Cardiac muscle cell (in vitro differentiated cells and primary cell): ENCODE data around the gene HTATSF1. TPM values are rescaled to one million over a fixed set of nuclear protein-coding genes. Genes with fewer than 3 reads are reported as not detected.

Experiments
- DNase-seq, 2 donors: peaks; one replicate each; pipeline versions ENCODE4 v3.0.0 to v3.0.0-alpha.2; 2010 to 2017; ENCODE audit warnings: low read depth in 1 of 2, low spot score in 1 of 2
- H3K27ac ChIP-seq: fragments of 200-600 bp; sonication (generic); 2 replicates; pipeline ENCODE4 v1.5.1; 2016
- H3K27me3 ChIP-seq: fragments of 200-600 bp; sonication (generic); 2 replicates; pipeline ENCODE4 v1.6.0; 2016; ENCODE audit warnings: control low read depth
- H3K36me3 ChIP-seq: fragments of 200-600 bp; sonication (generic); 2 replicates; pipeline ENCODE4 v1.5.1; 2016; ENCODE audit warnings: control low read depth
- H3K4me1 ChIP-seq: fragments of 200-600 bp; sonication (generic); 2 replicates; pipeline ENCODE4 v1.8.1; 2017; ENCODE audit warnings: low read depth, mild to moderate bottlenecking, mixed run types
- H3K4me3 ChIP-seq: fragments of 200-600 bp; sonication (generic); 2 replicates; pipeline ENCODE4 v1.5.1; 2016; ENCODE audit warnings: mild to moderate bottlenecking
- H3K9me3 ChIP-seq: fragments of 200-600 bp; sonication (generic); 2 replicates; pipeline ENCODE4 v1.5.1; 2017; ENCODE audit warnings: low read depth, mild to moderate bottlenecking, control low read depth
- polyA plus RNA-seq: library from polyadenylated mRNA; unstranded; fragments of >200 nt; fragmentation: Nextera tagmentation; extraction: Ambion mirVana; gene quantifications from 2 replicates; pipeline ENCODE4 v1.2.1, GENCODE V29; 2016
- total RNA-seq: library from RNA; depleted of rRNA; stranded (reverse); fragments of >200 nt; gene quantifications from 2 replicates; pipeline ENCODE4 v1.2.3, GENCODE V29; 2016
- TF ChIP-seq, protein P1 (sequence below): IDR thresholded peaks from 2 replicates; pipeline ENCODE4 v1.5.1; 2012; ENCODE audit warnings: low read depth, mild to moderate bottlenecking, low read length

The HTATSF1 gene
- total and polyA plus RNA-seq, 2 experiments from 2014 or later: 80.4 to 95.8 TPM

DNA sequence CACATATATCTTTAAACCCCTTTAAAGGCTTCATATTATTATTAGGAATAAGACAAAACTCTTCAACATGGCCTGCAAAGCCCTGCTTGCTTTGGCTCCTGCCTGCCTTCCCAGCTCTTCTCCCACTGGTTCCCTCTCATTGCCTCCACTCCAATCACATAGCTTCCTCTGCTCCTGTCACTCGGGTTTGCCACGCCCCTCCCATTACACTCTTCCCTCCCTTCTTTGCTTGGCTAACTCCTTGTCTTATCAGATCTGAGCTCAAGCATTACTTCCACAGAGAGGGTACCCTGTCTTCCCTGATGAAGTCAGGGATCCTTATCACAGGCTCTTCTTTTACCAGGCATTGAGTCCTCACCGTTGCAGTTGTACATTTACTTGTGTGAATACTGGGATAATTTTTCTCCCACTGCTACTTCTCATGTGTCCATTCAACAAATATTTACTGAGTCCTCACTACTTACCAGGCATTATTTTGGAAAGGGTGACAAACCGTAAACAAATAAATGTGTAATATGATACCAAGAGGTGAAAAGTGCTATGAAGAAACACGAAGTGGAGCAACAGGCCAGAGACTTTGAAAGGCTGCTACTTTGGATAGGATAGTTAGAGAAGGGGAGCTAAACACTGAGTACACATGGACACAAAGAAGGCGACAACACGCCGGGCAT lies 31.4 kb downstream of the HTATSF1 start:
- no peaks in the 10 kb centered on the region for H3K4me1 ChIP-seq
- H3K36me3 ChIP-seq: no peaks in the 10 kb centered on the region
- no peak overlapping the region for H3K4me3 ChIP-seq
- H3K27ac ChIP-seq: no peak overlapping the region
- H3K27me3 ChIP-seq: no peaks in the 10 kb centered on the region
- DNase-seq: no peak
- TF ChIP-seq, protein P1, sequence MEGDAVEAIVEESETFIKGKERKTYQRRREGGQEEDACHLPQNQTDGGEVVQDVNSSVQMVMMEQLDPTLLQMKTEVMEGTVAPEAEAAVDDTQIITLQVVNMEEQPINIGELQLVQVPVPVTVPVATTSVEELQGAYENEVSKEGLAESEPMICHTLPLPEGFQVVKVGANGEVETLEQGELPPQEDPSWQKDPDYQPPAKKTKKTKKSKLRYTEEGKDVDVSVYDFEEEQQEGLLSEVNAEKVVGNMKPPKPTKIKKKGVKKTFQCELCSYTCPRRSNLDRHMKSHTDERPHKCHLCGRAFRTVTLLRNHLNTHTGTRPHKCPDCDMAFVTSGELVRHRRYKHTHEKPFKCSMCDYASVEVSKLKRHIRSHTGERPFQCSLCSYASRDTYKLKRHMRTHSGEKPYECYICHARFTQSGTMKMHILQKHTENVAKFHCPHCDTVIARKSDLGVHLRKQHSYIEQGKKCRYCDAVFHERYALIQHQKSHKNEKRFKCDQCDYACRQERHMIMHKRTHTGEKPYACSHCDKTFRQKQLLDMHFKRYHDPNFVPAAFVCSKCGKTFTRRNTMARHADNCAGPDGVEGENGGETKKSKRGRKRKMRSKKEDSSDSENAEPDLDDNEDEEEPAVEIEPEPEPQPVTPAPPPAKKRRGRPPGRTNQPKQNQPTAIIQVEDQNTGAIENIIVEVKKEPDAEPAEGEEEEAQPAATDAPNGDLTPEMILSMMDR: no peak
- no peaks in the 10 kb centered on the region for H3K9me3 ChIP-seq

DNA sequence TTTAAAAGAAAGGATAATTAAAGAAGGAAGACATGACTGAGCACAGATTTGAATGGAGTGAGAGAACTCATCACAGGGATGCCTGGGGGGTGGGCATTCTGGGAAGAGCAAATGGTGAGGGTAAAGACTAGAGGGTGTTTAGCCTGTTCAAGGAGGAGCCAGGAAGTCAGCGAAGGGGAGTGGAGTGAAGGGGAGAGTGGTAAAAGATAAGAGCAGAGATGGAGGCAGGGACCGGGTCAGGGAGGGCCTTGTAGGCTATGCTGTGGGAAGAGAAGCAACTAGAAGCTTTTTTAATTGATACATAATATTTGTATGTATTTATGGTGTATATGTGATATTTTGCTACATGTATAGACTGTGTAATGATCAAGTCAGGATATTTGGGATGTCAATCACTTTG lies 32.4 kb downstream of the HTATSF1 start:
- Histone ChIP-seq H3K9me3 (no peaks in the 10 kb centered on the region), H3K4me3 (no peak overlapping the region), H3K27ac (no peak overlapping the region), H3K27me3 (no peaks in the 10 kb centered on the region), H3K4me1 (no peaks in the 10 kb centered on the region), H3K36me3 (no peaks in the 10 kb centered on the region)
- no peak for DNase-seq
- TF ChIP-seq, protein P1: no peak

DNA sequence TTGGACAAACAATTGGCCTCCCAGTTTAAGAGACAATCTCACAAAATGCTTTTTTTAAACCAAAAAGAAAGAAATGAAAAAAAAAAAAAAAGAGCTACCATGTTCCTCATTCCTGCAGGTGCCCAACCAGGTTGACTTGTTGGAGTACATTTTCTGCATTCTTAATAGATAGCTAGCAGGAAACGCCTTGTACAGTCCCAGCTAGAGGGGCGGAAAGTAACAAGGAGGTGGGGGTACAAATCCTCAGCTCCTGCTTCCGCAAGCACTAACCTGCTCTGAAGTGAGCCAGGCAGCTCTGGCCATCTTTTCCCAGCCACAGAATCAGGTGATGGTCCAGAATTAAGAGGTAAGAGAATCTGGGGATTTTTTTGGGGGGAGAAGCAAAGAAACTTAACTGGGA lies 34.6 kb downstream of the HTATSF1 start, which contains the start of gene VGLL1:
Gene VGLL1, plus strand, starts transcription at position 265 of the 400 bp plus-strand sequence. CDS start 3,806 bp downstream, outside the sequence.
- H3K4me1 ChIP-seq: no peaks in the 10 kb centered on the region
- no peak within 1 kb of the TSS for H3K27ac ChIP-seq
- H3K9me3 ChIP-seq: no peaks in the 10 kb centered on the region
- H3K27me3 ChIP-seq: no peaks in the 10 kb centered on the region
- TF ChIP-seq, protein P1: no peak
- no peak within 1 kb of the TSS for H3K4me3 ChIP-seq
- no peak for DNase-seq
- H3K36me3 ChIP-seq: no peaks in the 10 kb centered on the region

DNA sequence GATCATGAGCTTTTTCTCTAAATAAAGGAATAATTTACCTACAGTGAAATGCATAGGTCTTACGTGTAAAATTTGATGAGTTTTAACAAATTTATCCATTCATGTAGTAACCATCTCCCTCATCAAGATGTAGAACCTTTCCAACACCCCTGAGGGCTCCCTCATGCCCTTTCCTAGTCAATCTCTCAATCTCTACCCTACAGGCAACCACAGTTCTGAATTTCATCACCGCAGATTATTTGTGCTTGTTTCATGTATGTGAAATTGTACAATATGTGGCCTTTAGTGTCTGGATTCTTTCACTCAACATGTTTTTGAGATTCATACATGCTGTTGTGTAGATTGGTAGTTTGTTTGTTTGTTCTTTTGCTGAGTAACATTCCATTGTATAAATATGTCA lies 36.7 kb downstream of the HTATSF1 start:
- no peak for DNase-seq
- Histone ChIP-seq H3K9me3 (no peaks in the 10 kb centered on the region), H3K27me3 (no peaks in the 10 kb centered on the region), H3K4me1 (no peaks in the 10 kb centered on the region), H3K36me3 (no peaks in the 10 kb centered on the region), H3K27ac (no peak overlapping the region), H3K4me3 (no peak overlapping the region)
- TF ChIP-seq, protein P1: no peak

DNA sequence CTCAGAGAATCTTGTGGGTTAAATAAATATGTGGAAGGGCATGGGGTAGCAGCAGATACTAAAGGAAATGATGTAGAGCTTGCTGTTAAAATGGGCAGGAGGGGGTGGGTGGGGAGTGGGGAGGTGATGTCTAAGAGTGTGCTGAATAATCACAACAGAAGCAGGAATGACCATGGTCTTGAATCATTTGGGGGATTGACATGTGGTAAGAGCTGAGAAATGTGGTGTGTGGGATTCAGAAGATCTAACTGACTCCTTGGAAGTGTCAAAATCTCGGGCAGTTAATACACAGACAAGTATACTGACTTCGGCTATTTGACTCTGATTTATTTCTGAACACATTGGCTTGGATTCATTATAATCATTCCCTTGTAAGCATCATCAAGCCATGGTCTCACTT lies 41.4 kb downstream of the HTATSF1 start:
- TF ChIP-seq, protein P1: no peak
- DNase-seq: no peak
- no peaks in the 10 kb centered on the region for H3K27me3 ChIP-seq

More for the DNA sequence above, 41.4 kb downstream of the HTATSF1 start:
- Histone ChIP-seq H3K4me3 (no peak overlapping the region), H3K36me3 (no peaks in the 10 kb centered on the region), H3K9me3 (no peaks in the 10 kb centered on the region), H3K27ac (no peak overlapping the region), H3K4me1 (no peaks in the 10 kb centered on the region)
